ENCODE results near the gene PMVK. TPM values are rescaled to one million over a fixed set of nuclear protein-coding genes. Genes with fewer than 3 reads are reported as not detected.

The PMVK gene
- total RNA-seq, 2 donors from 2014 or later: 9.7 to 13.8 TPM

GRCh38 chr1:154941333-154942013 lies 5.0 kb upstream of the PMVK start:
- ATAC-seq (ENCODE audit: insufficient number of reproducible peaks, low FRiP score, low read depth): no peak
- H3K4me1 ChIP-seq (ENCODE audit: control insufficient read depth in 1 of 2, low read depth in 2 of 2): peaks cover 12 to 30% of the 10 kb centered on the region in 2 donors

GRCh38 chr1:154940651-154941194 lies 4.2 kb upstream of the PMVK start:
- peaks cover 12 to 34% of the 10 kb centered on the region in 2 donors for H3K4me1 ChIP-seq (ENCODE audit: control insufficient read depth in 1 of 2, low read depth in 2 of 2)
- H3K27me3 ChIP-seq (replicated peaks; ENCODE audit: insufficient read depth): no peaks in the 10 kb centered on the region
- no peak for ATAC-seq (ENCODE audit: insufficient number of reproducible peaks, low FRiP score, low read depth)
- peak overlapping the region in 1 of 2 donors; percentile 16 for H3K27ac ChIP-seq
- H3K36me3 ChIP-seq: no peaks in the 10 kb centered on the region
- no peak overlapping the region for H3K4me3 ChIP-seq
- H3K9me3 ChIP-seq: no peaks in the 10 kb centered on the region
- no peak for DNase-seq (ENCODE audit: low spot score)
- TF ChIP-seq CTCF (IDR thresholded peaks at IDR 0.05): no peak

More at GRCh38 chr1:154941333-154942013, 5.0 kb upstream of the PMVK start:
- Histone ChIP-seq H3K27me3 (replicated peaks; ENCODE audit: insufficient read depth) (no peaks in the 10 kb centered on the region), H3K36me3 (peaks cover 2% of the 10 kb centered on the region), H3K9me3 (no peaks in the 10 kb centered on the region), H3K4me3 (no peak overlapping the region), H3K27ac (peak overlapping the region in 1 of 2 donors; percentile 30)
- no peak for TF ChIP-seq CTCF (IDR thresholded peaks at IDR 0.05)
- no peak for DNase-seq (ENCODE audit: low spot score)

DNA sequence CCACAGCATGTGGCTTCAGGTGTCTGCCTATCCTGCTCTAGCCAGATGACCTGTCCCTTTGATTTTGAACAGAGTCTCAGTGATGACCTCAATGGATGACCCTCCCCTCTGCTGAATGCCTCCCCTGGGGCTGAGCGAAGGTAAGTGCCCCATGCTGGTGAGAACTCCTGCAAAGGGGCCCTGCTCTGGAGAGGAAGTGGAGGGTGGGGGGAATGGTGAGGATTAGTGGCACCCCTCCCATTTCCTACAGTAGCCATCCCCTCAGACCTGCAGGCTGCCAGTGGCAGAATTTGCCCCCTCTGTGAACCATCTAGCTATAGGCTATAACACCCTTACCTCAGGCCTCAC lies 3.7 kb upstream of the PMVK start:
- Histone ChIP-seq H3K27ac (peak overlapping the region in 1 of 2 donors; percentile 16), H3K4me1 (ENCODE audit: control insufficient read depth in 1 of 2, low read depth in 2 of 2) (peaks cover 15 to 40% of the 10 kb centered on the region in 2 donors), H3K4me3 (no peak overlapping the region), H3K9me3 (no peaks in the 10 kb centered on the region), H3K27me3 (replicated peaks; ENCODE audit: insufficient read depth) (no peaks in the 10 kb centered on the region), H3K36me3 (no peaks in the 10 kb centered on the region)
- DNase-seq (ENCODE audit: low spot score): no peak
- TF ChIP-seq CTCF (IDR thresholded peaks at IDR 0.05): no peak
- no peak for ATAC-seq (ENCODE audit: insufficient number of reproducible peaks, low FRiP score, low read depth)

- no peak for TF ChIP-seq CTCF (IDR thresholded peaks at IDR 0.05)
- Histone ChIP-seq H3K4me1 (ENCODE audit: control insufficient read depth in 1 of 2, low read depth in 2 of 2) (peaks cover 11 to 35% of the 10 kb centered on the region in 2 donors), H3K36me3 (no peaks in the 10 kb centered on the region), H3K27ac (peak overlapping the region; percentile 96 to 98), H3K4me3 (no peak overlapping the region), H3K27me3 (replicated peaks; ENCODE audit: insufficient read depth) (no peaks in the 10 kb centered on the region), H3K9me3 (no peaks in the 10 kb centered on the region)
- ATAC-seq (ENCODE audit: insufficient number of reproducible peaks, low FRiP score, low read depth) (no peak), DNase-seq (ENCODE audit: low spot score) (no peak)
Measured at GRCh38 chr1:154938604-154939399, 2.3 kb upstream of the PMVK start.

- peak overlapping the region; percentile 79 for H3K4me3 ChIP-seq
- H3K36me3 ChIP-seq: no peaks in the 10 kb centered on the region
- H3K27me3 ChIP-seq (replicated peaks; ENCODE audit: insufficient read depth): no peaks in the 10 kb centered on the region
- H3K9me3 ChIP-seq: no peaks in the 10 kb centered on the region
- peaks cover 11 to 35% of the 10 kb centered on the region in 2 donors for H3K4me1 ChIP-seq (ENCODE audit: control insufficient read depth in 1 of 2, low read depth in 2 of 2)
- ATAC-seq (ENCODE audit: insufficient number of reproducible peaks, low FRiP score, low read depth): no peak
- TF ChIP-seq CTCF (IDR thresholded peaks at IDR 0.05): no peak
- DNase-seq (ENCODE audit: low spot score): no peak
- peak overlapping the region; percentile 96 to 98 for H3K27ac ChIP-seq
Measured at GRCh38 chr1:154937988-154938386, 1.5 kb upstream of the PMVK start.
